Measurements from ENCODE around the gene SEC61A2. TPM values are rescaled to one million over a fixed set of nuclear protein-coding genes. Genes with fewer than 3 reads are reported as not detected.

The SEC61A2 gene
- total RNA-seq, 2 experiments from 2014 or later: 11.7 to 12.8 TPM

- Mint-ChIP-seq H3K9me3 (no peaks in the 10 kb centered on the region), H3K4me1 (peaks cover 19% of the 10 kb centered on the region), H3K4me3 (no peak overlapping the region), H3K36me3 (ENCODE audit: low read depth) (peaks cover 64% of the 10 kb centered on the region), H3K27me3 (no peaks in the 10 kb centered on the region), H3K27ac (no peak overlapping the region)
- ChIA-PET POLR2A (interaction anchor here (2.3 kb wide), 1 partner anchor 9 kb away, joined by 10 read pairs; no protein-coding TSS in a partner anchor), CTCF (no interaction called here)
- DNase-seq: no peak
Observed at GRCh38 chr10:12207114-12207513, 77.6 kb downstream of the SEC61A2 start.

- Mint-ChIP-seq H3K27me3 (no peaks in the 10 kb centered on the region), H3K36me3 (ENCODE audit: low read depth) (peaks cover 62% of the 10 kb centered on the region), H3K9me3 (no peaks in the 10 kb centered on the region), H3K4me1 (peaks cover 13% of the 10 kb centered on the region), H3K4me3 (no peak overlapping the region), H3K27ac (no peak overlapping the region)
- POLR2A ChIA-PET: interaction anchor here (2.3 kb wide), 1 partner anchor 10 kb away, joined by 10 read pairs; no protein-coding TSS in a partner anchor
- CTCF ChIA-PET: interaction anchor here (0.9 kb wide), 1 partner anchor 13 kb away, joined by 3 read pairs; no protein-coding TSS in a partner anchor
- DNase-seq: no peak
Observed at GRCh38 chr10:12208460-12208859, 79.0 kb downstream of the SEC61A2 start.

- Mint-ChIP-seq H3K36me3 (ENCODE audit: low read depth) (peaks cover 61% of the 10 kb centered on the region), H3K4me3 (no peak overlapping the region), H3K9me3 (no peaks in the 10 kb centered on the region), H3K4me1 (peaks cover 23% of the 10 kb centered on the region), H3K27ac (no peak overlapping the region), H3K27me3 (no peaks in the 10 kb centered on the region)
- no peak for DNase-seq
- CTCF ChIA-PET: interaction anchor here (0.6 to 1.6 kb wide), 3 partner anchors 12 to 143 kb away, joined by 3 to 4 read pairs (median 3); partner anchors contain the start of genes CDC123 and NUDT5
- POLR2A ChIA-PET: interaction anchor here (1.3 kb wide), 1 partner anchor 498 kb away, joined by 3 read pairs; no protein-coding TSS in a partner anchor
Observed at GRCh38 chr10:12212454-12212853, 83.0 kb downstream of the SEC61A2 start.

- Mint-ChIP-seq H3K4me1 (peaks cover 23% of the 10 kb centered on the region), H3K27ac (no peak overlapping the region), H3K4me3 (no peak overlapping the region), H3K9me3 (no peaks in the 10 kb centered on the region), H3K36me3 (ENCODE audit: low read depth) (peaks cover 57% of the 10 kb centered on the region), H3K27me3 (no peaks in the 10 kb centered on the region)
- no peak for DNase-seq
- ChIA-PET CTCF (interaction anchor here (1.0 to 4.8 kb wide), 12 partner anchors 8 to 689 kb away, joined by 3 to 34 read pairs (median 9); no protein-coding TSS in a partner anchor), POLR2A (interaction anchor here (1.0 kb wide), 1 partner anchor 18 kb away, joined by 3 read pairs; the partner anchor contains the start of genes CDC123 and NUDT5)
Observed at GRCh38 chr10:12213621-12214020, 84.1 kb downstream of the SEC61A2 start.

GRCh38 chr10:12214093-12214492, 84.6 kb downstream of the SEC61A2 start:
- no peak overlapping the region for H3K4me3 Mint-ChIP-seq
- H3K9me3 Mint-ChIP-seq: no peaks in the 10 kb centered on the region
- POLR2A ChIA-PET: interaction anchor here (0.5 to 1.0 kb wide), 2 partner anchors 19 to 66 kb away, joined by 3 read pairs; partner anchors contain the start of genes CDC123 and NUDT5
- no peaks in the 10 kb centered on the region for H3K27me3 Mint-ChIP-seq
- H3K4me1 Mint-ChIP-seq: peaks cover 19% of the 10 kb centered on the region
- H3K27ac Mint-ChIP-seq: no peak overlapping the region
- DNase-seq: no peak
- CTCF ChIA-PET: interaction anchor here (0.9 to 4.8 kb wide), 25 partner anchors 8 to 688 kb away, joined by 3 to 34 read pairs (median 5); no protein-coding TSS in a partner anchor
- peaks cover 57% of the 10 kb centered on the region for H3K36me3 Mint-ChIP-seq (ENCODE audit: low read depth)

GRCh38 chr10:12214763-12215218, 85.3 kb downstream of the SEC61A2 start:
- CTCF ChIA-PET: interaction anchor here (0.6 to 4.8 kb wide), 34 partner anchors 9 to 688 kb away, joined by 3 to 34 read pairs (median 5); partner anchors contain the start of genes CDC123 and NUDT5
- Mint-ChIP-seq H3K27me3 (no peaks in the 10 kb centered on the region), H3K4me1 (peaks cover 19% of the 10 kb centered on the region), H3K27ac (peak overlapping the region; percentile 69), H3K36me3 (ENCODE audit: low read depth) (peaks cover 55% of the 10 kb centered on the region), H3K4me3 (peak overlapping the region; percentile 29), H3K9me3 (no peaks in the 10 kb centered on the region)
- POLR2A ChIA-PET: interaction anchor here (0.6 to 2.1 kb wide), 4 partner anchors 19 to 503 kb away, joined by 3 to 6 read pairs (median 4); partner anchors contain the start of genes CDC123 and NUDT5
- DNase-seq: peak; percentile 33

Other genes starting within 250 kb of the SEC61A2 start
- gene UPF2, start 86.9 kb upstream of the SEC61A2 start, total RNA-seq: 10 to 100 TPM; 26.7 to 28.5 TPM
- 10 to 100 TPM; 16.9 to 17.8 TPM for gene DHTKD1, start 60.7 kb upstream of the SEC61A2 start, total RNA-seq
- 10 to 100 TPM; 91.6 to 91.7 TPM for gene NUDT5, start 66.2 kb downstream of the SEC61A2 start, total RNA-seq
- 10 to 100 TPM; 89.5 to 95.1 TPM for gene CDC123, start 66.5 kb downstream of the SEC61A2 start, total RNA-seq
- gene CAMK1D, start 219.9 kb downstream of the SEC61A2 start, total RNA-seq: 10 to 100 TPM; 16.7 to 17.8 TPM

Measured in activated CD4-positive, alpha-beta memory T cell treated with anti-CD3 and anti-CD28 coated beads, Interleukin-2, amount 10 ng/mL, durations not matched to agents 7 days and 5 days (primary cell).